HepG2 (cell line): Measurements from ENCODE around the gene WFDC1. TPM values are rescaled to one million over a fixed set of nuclear protein-coding genes. Genes with fewer than 3 reads are reported as not detected.

Experiments used
- ATAC-seq: fragments of 200-7000 bp; cut with Tn5 transposase; 3 replicates; pipeline ENCODE4 v1.9.1; 2020; ENCODE audit warnings: mild to moderate bottlenecking, moderate library complexity
- BruUV-seq: library from RNA; stranded (reverse); fragments of 400-500 nt; replicated peaks from 2 replicates; lab custom pipeline; 2021; lab: Mats Ljungman, UMichigan
- CTCF ChIA-PET: fragments of 300-600 bp; formaldehyde crosslinking; extraction: SDS; loops from one replicate; lab custom pipeline; 2021; ENCODE audit warnings: low total read pairs, inconsistent platforms, low intra/inter-chr PET ratio; lab: Yijun Ruan, JAX
- POLR2A ChIA-PET: fragments of 350-600 bp; sonication (Branson Sonifier 250); formaldehyde crosslinking; loops from one replicate; lab custom pipeline; 2020; ENCODE audit warnings: antibody characterized with exemption, inconsistent platforms; lab: Yijun Ruan, JAX
- DNase-seq: peaks from one replicate; pipeline ENCODE4 v3.0.0-alpha.2; 2015; ENCODE audit warnings: low spot score
- FAIRE-seq: peaks from 3 replicates; lab custom pipeline; 2011; peaks lifted over from hg19 to GRCh38; lab: Jason Lieb, UNC
- H2AFZ ChIP-seq: one replicate; pipeline ENCODE4 v1.6.1; 2011; ENCODE audit warnings: low read length, inconsistent platforms
- H3K27ac ChIP-seq: fragments of 300-600 bp; 3 replicates; pipeline ENCODE4 v1.8.0; 2011; ENCODE audit warnings: mixed run types, mild to moderate bottlenecking, mixed read lengths, low read length, inconsistent platforms; ENCODE audit not compliant: insufficient read depth; ENCODE audit errors: extremely low read length
- H3K27me3 ChIP-seq, 2 experiments: fragments of 200-600 bp in 1 of 2; 2 replicates in 1 of 2; 3 replicates in 1 of 2; pipeline versions ENCODE4 v1.6.0 to v1.8.0; 2011; ENCODE audit warnings: low read length in 2 of 2, mild to moderate bottlenecking in 2 of 2, moderate library complexity in 2 of 2, inconsistent platforms in 1 of 2; ENCODE audit not compliant: insufficient read depth in 2 of 2, control insufficient read depth in 1 of 2
- H3K36me3 ChIP-seq, 2 experiments: fragments of 200-600 bp in 1 of 2; replicated peaks in 1 of 2; 2 replicates in 1 of 2; 3 replicates in 1 of 2; pipeline versions ENCODE4 v1.5.1 to v1.8.0; 2011; ENCODE audit warnings: low read length in 2 of 2, inconsistent platforms in 1 of 2; ENCODE audit not compliant: insufficient read depth in 2 of 2, control insufficient read depth in 1 of 2
- H3K4me1 ChIP-seq: 2 replicates; pipeline ENCODE4 v1.5.1; 2012; ENCODE audit warnings: low read length, inconsistent platforms; ENCODE audit not compliant: insufficient read depth
- H3K4me2 ChIP-seq: 2 replicates; pipeline ENCODE4 v1.6.0; 2011; ENCODE audit warnings: low read depth, low read length, inconsistent platforms
- H3K4me3 ChIP-seq, 3 experiments: fragments of 200-600 bp in 1 of 3; sonication (generic), shearing (Covaris generic) in 1 of 3; replicated peaks in 1 of 3; 2 replicates each; pipeline ENCODE4 v1.5.1; 2011 to 2016; ENCODE audit warnings: low read length in 3 of 3, inconsistent platforms in 2 of 3, low read depth in 2 of 3, mild to moderate bottlenecking in 2 of 3, control low read depth in 1 of 3, mixed read lengths in 1 of 3; ENCODE audit not compliant: insufficient read depth in 1 of 3
- H3K79me2 ChIP-seq: one replicate; pipeline ENCODE4 v1.6.1; 2011; ENCODE audit warnings: low read length, inconsistent platforms; ENCODE audit not compliant: insufficient read depth
- H3K9ac ChIP-seq: 2 replicates; pipeline ENCODE4 v1.6.0; 2011; ENCODE audit warnings: mild to moderate bottlenecking, low read depth, low read length, inconsistent platforms; ENCODE audit not compliant: insufficient read depth
- H3K9me3 ChIP-seq: 2 replicates; pipeline ENCODE4 v1.5.1; 2012; ENCODE audit warnings: mild to moderate bottlenecking, low read length
- H4K20me1 ChIP-seq: 2 replicates; pipeline ENCODE4 v1.6.0; 2011; ENCODE audit warnings: inconsistent platforms, mild to moderate bottlenecking, low read length, moderate library complexity; ENCODE audit not compliant: insufficient read depth
- ZNF282 ChIP-seq: fragments of 450-650 bp; IDR thresholded peaks from 2 replicates; pipeline ENCODE4 v1.6.1; 2018; ENCODE audit not compliant: partially characterized antibody
- ZNF776 ChIP-seq: sonication (generic); formaldehyde crosslinking; IDR thresholded peaks from 2 replicates; pipeline ENCODE4 v1.4.0; 2020; ENCODE audit warnings: mild to moderate bottlenecking, missing genetic modification reagents
- ZNF879 ChIP-seq: sonication (generic); formaldehyde crosslinking; IDR thresholded peaks from 2 replicates; pipeline ENCODE4 v1.8.1; 2023; ENCODE audit warnings: missing genetic modification reagents
- WGBS: methylation state at CpG from one replicate; pipeline ENCODE4 v1.1.6; 2017; ENCODE audit warnings: low lambda C conversion rate; 5-methylcytosine and 5-hydroxymethylcytosine counted together
- in situ Hi-C: cut with HindIII; loops from 2 replicates; pipeline ENCODE4 v1.10.0; 2017; ENCODE audit warnings: low pct_unique_long_range_greater_than_20kb; ENCODE audit not compliant: extremely low pct_ligation_motif_present
- intact Hi-C: fragments of 100-400 bp; cut with micrococcal nuclease; formaldehyde crosslinking; loops from one replicate; pipeline ENCODE4 v1.10.0; 2022; ENCODE audit not compliant: unreplicated experiment
- polyA plus RNA-seq, 8 experiments: library from polyadenylated mRNA; depleted of rRNA in 3 of 8; stranded (reverse) in 7 of 8; unstranded in 1 of 8; fragments of >200 nt; fragmentation: Illumina TruSeq in 4 of 8; extraction: Trizol in 4 of 8; gene quantifications; 2 replicates each; pipeline versions ENCODE4 v1.2.1 to v1.2.3, GENCODE V29; 2011 to 2016; ENCODE audit warnings: low read depth in 4 of 8, missing spikeins in 1 of 8, mixed read lengths in 1 of 8; ENCODE audit not compliant: insufficient read depth in 1 of 8
- total RNA-seq, 5 experiments: library from RNA; depleted of rRNA; stranded (reverse); fragments of >200 nt; fragmentation: Illumina TruSeq; extraction: Trizol; gene quantifications; 2 replicates each; pipeline ENCODE4 v1.2.3, GENCODE V29; 2016; ENCODE audit warnings: low read depth in 1 of 5

Gene WFDC1
- total and polyA plus RNA-seq, 2 of the 13 experiments (the other 11 are each of a cell fraction or from before 2014, with no cell fraction given), result not detected

- Histone ChIP-seq H2AFZ (no peak overlapping the region), H3K27me3 (peaks cover 0 to 16% of the 10 kb centered on the region in 2 experiments; a peak in 3 of 5 replicates), H3K79me2 (no peaks in the 10 kb centered on the region), H3K9me3 (no peaks in the 10 kb centered on the region)
- intact Hi-C loops, result no loop called here
- FAIRE-seq, result no peak
- BruUV-seq, result no TSS peak
- 0% methylated on average over 1 of the region's 1 CpG for WGBS
- TF ChIP-seq ZNF282, result peak; percentile 55
- no peak for TF ChIP-seq ZNF879 (CRISPR knock-in tag)
- TF ChIP-seq, all 625 proteins: peak for 1
- H4K20me1 ChIP-seq, result no peaks in the 10 kb centered on the region; the same call in 1 of the 2 replicates
- H3K36me3 ChIP-seq, result no peaks in the 10 kb centered on the region
- no peak overlapping the region for H3K9ac ChIP-seq
- H3K4me1 ChIP-seq, result no peaks in the 10 kb centered on the region
- in situ Hi-C loops, result no loop called here
- H3K4me2 ChIP-seq, result no peak overlapping the region
- CTCF ChIA-PET, result no interaction called here
- DNase-seq (no peak), ATAC-seq (no peak)
- POLR2A ChIA-PET, result no interaction called here
- no peak overlapping the region for H3K27ac ChIP-seq
- no peak overlapping the region for H3K4me3 ChIP-seq
Observed at GRCh38 chr16:84272740-84273320, 21.8 kb upstream of the WFDC1 start.

- in situ Hi-C loops (no loop called here), intact Hi-C loops (no loop called here)
- H4K20me1 ChIP-seq, result no peaks in the 10 kb centered on the region; the same call in 1 of the 2 replicates
- no peaks in the 10 kb centered on the region for H3K4me1 ChIP-seq
- WGBS, result 38% methylated on average over 9 of the region's 9 CpGs
- DNase-seq (no peak), ATAC-seq (no peak), FAIRE-seq (no peak)
- TF ChIP-seq ZNF776, result no peak
- no peak overlapping the region for H3K4me3 ChIP-seq
- H3K27me3 ChIP-seq, result peaks cover 0 to 28% of the 10 kb centered on the region in 2 experiments; a peak in 3 of 5 replicates
- H2AFZ ChIP-seq, result no peak overlapping the region
- no TSS peak for BruUV-seq
- H3K27ac ChIP-seq, result no peak overlapping the region
- ChIA-PET CTCF (no interaction called here), POLR2A (no interaction called here)
- H3K9me3 ChIP-seq, result no peaks in the 10 kb centered on the region
- H3K9ac ChIP-seq, result no peak overlapping the region
- no peak overlapping the region for H3K4me2 ChIP-seq
- H3K79me2 ChIP-seq, result no peaks in the 10 kb centered on the region
- H3K36me3 ChIP-seq, result no peaks in the 10 kb centered on the region
Observed at GRCh38 chr16:84274515-84274914, 20.2 kb upstream of the WFDC1 start.
